ENCODE results near the gene FAM131B.

- TF ChIP-seq CTCF (IDR thresholded peaks at IDR 0.05; ENCODE audit: low read length): no peak
- TF ChIP-seq EZH2phosphoT487 (IDR thresholded peaks at IDR 0.05; ENCODE audit: low read length): no peak
- no peak for TF ChIP-seq EZH2 (optimal IDR thresholded peaks at IDR 0.05; ENCODE audit: low read depth, low read length)
These were observed 14.6 kb downstream of the FAM131B start for GRCh38 chr7:143347950-143348349.

All from MM.1S (cell line).